Mesenchymal stem cell (in vitro differentiated cells and primary cell): ENCODE measurements around the gene TJP3.

Source experiments
- DNase-seq: peaks from one replicate; pipeline ENCODE4 v3.0.0-alpha.2; 2013
- H2AFZ ChIP-seq: one replicate; pipeline ENCODE4 v1.6.1; 2013; ENCODE audit warnings: low read depth, mild to moderate bottlenecking, control low read depth, inconsistent platforms, low read length, moderate library complexity
- H2AK5ac ChIP-seq: 2 replicates; pipeline ENCODE4 v1.6.1; 2013; ENCODE audit warnings: low read length, moderate library complexity, mild to moderate bottlenecking, inconsistent platforms; ENCODE audit not compliant: severe bottlenecking
- H2BK120ac ChIP-seq: one replicate; pipeline ENCODE4 v1.6.1; 2013; ENCODE audit warnings: low read depth, mild to moderate bottlenecking, inconsistent platforms, low read length, moderate library complexity
- H2BK12ac ChIP-seq, 2 experiments: one replicate each; pipeline ENCODE4 v1.6.1; 2013; ENCODE audit warnings: inconsistent platforms in 2 of 2, low read length in 2 of 2, mild to moderate bottlenecking in 2 of 2, moderate library complexity in 2 of 2, control low read depth in 1 of 2
- H2BK15ac ChIP-seq: one replicate; pipeline ENCODE4 v1.6.1; 2013; ENCODE audit warnings: mild to moderate bottlenecking, low read depth, inconsistent platforms; ENCODE audit not compliant: poor library complexity, severe bottlenecking
- H2BK5ac ChIP-seq: 2 replicates; pipeline ENCODE4 v1.6.1; 2013; ENCODE audit warnings: low read depth, mild to moderate bottlenecking, low read length, control low read depth, inconsistent platforms; ENCODE audit not compliant: poor library complexity, severe bottlenecking
- H3K14ac ChIP-seq, 2 experiments: one replicate each; pipeline ENCODE4 v1.6.1; 2013; ENCODE audit warnings: inconsistent platforms in 2 of 2, low read length in 2 of 2, control low read depth in 1 of 2, mild to moderate bottlenecking in 1 of 2, moderate library complexity in 1 of 2
- H3K18ac ChIP-seq, 2 experiments: one replicate each; pipeline ENCODE4 v1.6.1; 2013; ENCODE audit warnings: inconsistent platforms in 2 of 2, low read length in 2 of 2, control low read depth in 1 of 2, low read depth in 1 of 2, mild to moderate bottlenecking in 1 of 2
- H3K23ac ChIP-seq, 2 experiments: one replicate each; pipeline ENCODE4 v1.6.1; 2013; ENCODE audit warnings: inconsistent platforms in 2 of 2, low read length in 2 of 2, mild to moderate bottlenecking in 2 of 2, moderate library complexity in 2 of 2, control low read depth in 1 of 2
- H3K27ac ChIP-seq: 2 replicates; pipeline ENCODE4 v1.5.1; 2013; ENCODE audit warnings: mild to moderate bottlenecking, moderate library complexity, low read length, control low read depth, inconsistent platforms; ENCODE audit not compliant: poor library complexity, severe bottlenecking
- H3K27me3 ChIP-seq, 2 experiments: 2 replicates each; pipeline versions ENCODE4 v1.6.1 to v1.7.0; 2013; ENCODE audit warnings: low read length in 2 of 2, mild to moderate bottlenecking in 2 of 2, moderate library complexity in 2 of 2, control low read depth in 1 of 2, inconsistent platforms in 1 of 2; ENCODE audit not compliant: control insufficient read depth in 1 of 2, insufficient read depth in 1 of 2
- H3K36me3 ChIP-seq, 2 experiments: 2 replicates each; pipeline versions ENCODE4 v1.6.1 to v1.7.0; 2013; ENCODE audit warnings: low read length in 2 of 2, control low read depth in 1 of 2, inconsistent platforms in 1 of 2, low read depth in 1 of 2, mild to moderate bottlenecking in 1 of 2; ENCODE audit not compliant: insufficient read depth in 2 of 2, control insufficient read depth in 1 of 2
- H3K4ac ChIP-seq, 2 experiments: one replicate each; pipeline ENCODE4 v1.6.1; 2013; ENCODE audit warnings: inconsistent platforms in 2 of 2, low read length in 2 of 2, mild to moderate bottlenecking in 2 of 2, moderate library complexity in 2 of 2, control low read depth in 1 of 2, low read depth in 1 of 2
- H3K4me1 ChIP-seq: 2 replicates; pipeline ENCODE4 v1.6.1; 2013; ENCODE audit warnings: low read depth, low read length, control low read depth; ENCODE audit not compliant: control insufficient read depth, insufficient read depth
- H3K4me2 ChIP-seq: 2 replicates; pipeline ENCODE4 v1.6.1; 2013; ENCODE audit warnings: low read length, mild to moderate bottlenecking, inconsistent platforms; ENCODE audit not compliant: poor library complexity, severe bottlenecking
- H3K4me3 ChIP-seq, 2 experiments: 2 replicates each; pipeline versions ENCODE4 v1.5.1 to v1.7.0; 2013; ENCODE audit warnings: low read length in 2 of 2, mild to moderate bottlenecking in 2 of 2, control low read depth in 1 of 2, low read depth in 1 of 2; ENCODE audit not compliant: insufficient read depth in 1 of 2
- H3K79me1 ChIP-seq: replicated peaks from 2 replicates; pipeline ENCODE4 v1.6.1; 2013; ENCODE audit warnings: mild to moderate bottlenecking, control low read depth, low read length, inconsistent platforms; ENCODE audit not compliant: poor library complexity, severe bottlenecking
- H3K9ac ChIP-seq: 2 replicates; pipeline ENCODE4 v1.7.0; 2013; ENCODE audit warnings: mild to moderate bottlenecking, low read length, moderate library complexity
- H3K9me3 ChIP-seq: 2 replicates; pipeline ENCODE4 v1.7.0; 2013; ENCODE audit warnings: mild to moderate bottlenecking, low read length; ENCODE audit not compliant: control insufficient read depth
- H4K8ac ChIP-seq: one replicate; pipeline ENCODE4 v1.6.1; 2013; ENCODE audit warnings: inconsistent platforms, mild to moderate bottlenecking, low read length, moderate library complexity
- H4K91ac ChIP-seq: one replicate; pipeline ENCODE4 v1.6.1; 2013; ENCODE audit warnings: mild to moderate bottlenecking, low read length, inconsistent platforms
- WGBS: methylation state at CpG from one replicate; pipeline ENCODE4 v1.1.7; 2013; ENCODE audit warnings: mixed read lengths; 5-methylcytosine and 5-hydroxymethylcytosine counted together

TJP3 gene

GRCh38 chr19:3710265-3710812 lies 2.2 kb downstream of the TJP3 start:
- Histone ChIP-seq H3K36me3 (no peaks in the 10 kb centered on the region), H4K91ac (no peak overlapping the region), H2BK5ac (no peak overlapping the region), H2BK15ac (no peak overlapping the region), H3K27me3 (peaks cover 18 to 41% of the 10 kb centered on the region in 2 experiments), H3K79me1 (no peaks in the 10 kb centered on the region), H3K4me2 (peak overlapping the region; percentile 30), H3K4me3 (no peak overlapping the region), H3K4ac (no peak overlapping the region), H3K18ac (no peak overlapping the region), H3K9ac (no peak overlapping the region), H2BK120ac (no peak overlapping the region), H3K14ac (no peak overlapping the region), H2AK5ac (no peak overlapping the region), H4K8ac (no peak overlapping the region), H2BK12ac (no peak overlapping the region), H3K27ac (no peak overlapping the region), H2AFZ (no peak overlapping the region), H3K9me3 (no peaks in the 10 kb centered on the region), H3K23ac (no peak overlapping the region), H3K4me1 (peaks cover 12% of the 10 kb centered on the region)
- peak; percentile 40 for DNase-seq
- WGBS = 65% methylated on average over 20 of the region's 20 CpGs

- Histone ChIP-seq H3K23ac (no peak overlapping the region), H3K27me3 (peaks cover 14 to 38% of the 10 kb centered on the region in 2 experiments), H2BK15ac (no peak overlapping the region), H3K4me3 (no peak overlapping the region), H2AK5ac (no peak overlapping the region), H3K4me1 (peaks cover 12% of the 10 kb centered on the region), H3K18ac (no peak overlapping the region), H3K4ac (no peak overlapping the region), H3K4me2 (no peak overlapping the region), H3K14ac (no peak overlapping the region), H3K79me1 (no peaks in the 10 kb centered on the region), H2BK120ac (no peak overlapping the region), H4K91ac (no peak overlapping the region), H3K9ac (no peak overlapping the region), H4K8ac (no peak overlapping the region), H2BK12ac (no peak overlapping the region), H3K9me3 (no peaks in the 10 kb centered on the region), H2AFZ (no peak overlapping the region), H3K36me3 (no peaks in the 10 kb centered on the region), H3K27ac (no peak overlapping the region), H2BK5ac (no peak overlapping the region)
- DNase-seq = no peak
- WGBS = 74% methylated on average over 23 of the region's 23 CpGs
These were observed 4.8 kb downstream of the TJP3 start for GRCh38 chr19:3712663-3713611.

- no peak overlapping the region for H3K4me2 ChIP-seq
- no peaks in the 10 kb centered on the region for H3K79me1 ChIP-seq
- DNase-seq = no peak
- peaks cover 14 to 37% of the 10 kb centered on the region in 2 experiments for H3K27me3 ChIP-seq
- H2BK15ac ChIP-seq = peak overlapping the region; percentile 23
- H3K9ac ChIP-seq = no peak overlapping the region
- no peak overlapping the region for H3K4me3 ChIP-seq
- H3K4ac ChIP-seq = no peak overlapping the region
- no peak overlapping the region for H3K27ac ChIP-seq
- peaks cover 2% of the 10 kb centered on the region for H3K4me1 ChIP-seq
- no peaks in the 10 kb centered on the region for H3K36me3 ChIP-seq
- no peak overlapping the region for H2BK12ac ChIP-seq
- H2AFZ ChIP-seq = no peak overlapping the region
- no peak overlapping the region for H4K8ac ChIP-seq
- no peak overlapping the region for H3K18ac ChIP-seq
- no peak overlapping the region for H3K23ac ChIP-seq
- H2BK120ac ChIP-seq = no peak overlapping the region
- no peak overlapping the region for H3K14ac ChIP-seq
- no peak overlapping the region for H2AK5ac ChIP-seq
- no peak overlapping the region for H2BK5ac ChIP-seq
- no peaks in the 10 kb centered on the region for H3K9me3 ChIP-seq
- WGBS = 91% methylated on average over 16 of the region's 16 CpGs
- no peak overlapping the region for H4K91ac ChIP-seq
These were observed 8.0 kb downstream of the TJP3 start for GRCh38 chr19:3716147-3716668.

GRCh38 chr19:3719868-3720267 lies 11.7 kb downstream of the TJP3 start:
- Histone ChIP-seq H2BK120ac (no peak overlapping the region), H2BK12ac (no peak overlapping the region), H3K27ac (no peak overlapping the region), H3K23ac (no peak overlapping the region), H3K4me2 (no peak overlapping the region), H3K27me3 (peaks cover 40 to 46% of the 10 kb centered on the region in 2 experiments), H2AFZ (no peak overlapping the region), H3K79me1 (no peaks in the 10 kb centered on the region), H4K91ac (no peak overlapping the region), H3K36me3 (no peaks in the 10 kb centered on the region), H2BK5ac (no peak overlapping the region), H3K9ac (no peak overlapping the region), H3K4me3 (no peak overlapping the region), H3K9me3 (no peaks in the 10 kb centered on the region), H4K8ac (no peak overlapping the region), H2BK15ac (no peak overlapping the region), H3K14ac (no peak overlapping the region), H3K18ac (no peak overlapping the region), H3K4me1 (peaks cover 14% of the 10 kb centered on the region), H2AK5ac (no peak overlapping the region), H3K4ac (no peak overlapping the region)
- 89% methylated on average over 4 of the region's 4 CpGs for WGBS
- DNase-seq = no peak
